NCI-H524 (cell line): Measurements from ENCODE around the gene TNFRSF14.

Experiments
- DNase-seq, 2 experiments: peaks; one replicate each; lab custom pipeline; 2025; lab: John Stamatoyannopoulos, UW

The TNFRSF14 gene

DNA sequence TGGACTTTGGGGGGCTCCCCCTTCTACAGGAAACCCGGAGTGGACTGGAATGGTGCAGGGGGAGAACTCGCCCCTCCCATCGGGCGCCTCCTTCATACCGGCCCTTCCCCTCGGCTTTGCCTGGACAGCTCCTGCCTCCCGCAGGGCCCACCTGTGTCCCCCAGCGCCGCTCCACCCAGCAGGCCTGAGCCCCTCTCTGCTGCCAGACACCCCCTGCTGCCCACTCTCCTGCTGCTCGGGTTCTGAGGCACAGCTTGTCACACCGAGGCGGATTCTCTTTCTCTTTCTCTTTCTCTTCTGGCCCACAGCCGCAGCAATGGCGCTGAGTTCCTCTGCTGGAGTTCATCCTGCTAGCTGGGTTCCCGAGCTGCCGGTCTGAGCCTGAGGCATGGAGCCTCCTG lies at the start of gene TNFRSF14:
Gene TNFRSF14 (plus strand): TSS at position 95 of the 401 bp plus-strand sequence. CDS start 294 bp downstream, at position 389.
- peak in 1 of 2 experiments; percentile 25 for DNase-seq

- no peak for DNase-seq
Measured at GRCh38 chr1:2506901-2507565, 49.1 kb upstream of the TNFRSF14 start.

DNA sequence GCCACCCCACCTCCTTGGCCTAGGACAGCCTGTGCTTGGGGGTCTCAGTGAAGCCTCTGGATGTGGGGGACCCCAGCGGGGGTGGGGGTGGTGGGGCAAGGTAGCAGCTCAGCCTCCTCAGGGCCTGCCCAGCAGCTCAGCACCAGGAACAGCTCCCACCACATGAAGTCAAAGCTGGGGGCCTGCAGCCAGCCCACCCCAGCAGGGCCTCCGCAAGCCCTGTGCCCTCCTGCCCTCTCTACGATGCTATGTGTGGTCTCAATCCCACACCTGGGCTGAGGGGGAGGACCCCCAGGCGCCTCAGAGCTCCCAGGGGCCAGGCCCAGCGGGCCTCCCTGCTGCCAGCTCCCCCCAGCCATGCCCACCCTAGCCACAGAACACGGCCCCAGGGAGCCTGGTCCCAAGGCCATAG lies 48.4 kb upstream of the TNFRSF14 start:
- no peak for DNase-seq

GRCh38 chr1:2508180-2508579 lies 48.0 kb upstream of the TNFRSF14 start:
- no peak for DNase-seq

GRCh38 chr1:2508751-2509150 lies 47.4 kb upstream of the TNFRSF14 start:
- DNase-seq: no peak

DNA sequence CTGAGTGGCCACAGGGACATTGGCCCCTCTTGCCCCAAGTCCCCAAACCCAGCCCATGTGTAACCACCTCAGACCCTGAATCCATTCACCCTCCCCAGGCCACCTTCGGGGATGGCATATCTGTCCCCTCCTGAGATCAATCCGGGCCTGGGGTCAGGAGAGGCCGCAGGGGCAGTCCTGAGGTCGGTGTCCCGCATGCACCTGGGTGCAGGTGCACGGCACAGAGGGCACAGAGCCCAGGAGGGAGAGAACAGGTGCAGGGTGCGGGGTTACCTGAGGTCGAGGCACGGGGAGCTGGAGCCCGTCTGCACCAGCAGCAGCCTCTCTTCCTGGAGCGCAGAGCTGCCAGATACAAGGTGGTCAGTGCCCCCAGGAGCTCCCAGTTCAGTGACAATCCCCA lies 46.6 kb upstream of the TNFRSF14 start:
- no peak for DNase-seq

DNA sequence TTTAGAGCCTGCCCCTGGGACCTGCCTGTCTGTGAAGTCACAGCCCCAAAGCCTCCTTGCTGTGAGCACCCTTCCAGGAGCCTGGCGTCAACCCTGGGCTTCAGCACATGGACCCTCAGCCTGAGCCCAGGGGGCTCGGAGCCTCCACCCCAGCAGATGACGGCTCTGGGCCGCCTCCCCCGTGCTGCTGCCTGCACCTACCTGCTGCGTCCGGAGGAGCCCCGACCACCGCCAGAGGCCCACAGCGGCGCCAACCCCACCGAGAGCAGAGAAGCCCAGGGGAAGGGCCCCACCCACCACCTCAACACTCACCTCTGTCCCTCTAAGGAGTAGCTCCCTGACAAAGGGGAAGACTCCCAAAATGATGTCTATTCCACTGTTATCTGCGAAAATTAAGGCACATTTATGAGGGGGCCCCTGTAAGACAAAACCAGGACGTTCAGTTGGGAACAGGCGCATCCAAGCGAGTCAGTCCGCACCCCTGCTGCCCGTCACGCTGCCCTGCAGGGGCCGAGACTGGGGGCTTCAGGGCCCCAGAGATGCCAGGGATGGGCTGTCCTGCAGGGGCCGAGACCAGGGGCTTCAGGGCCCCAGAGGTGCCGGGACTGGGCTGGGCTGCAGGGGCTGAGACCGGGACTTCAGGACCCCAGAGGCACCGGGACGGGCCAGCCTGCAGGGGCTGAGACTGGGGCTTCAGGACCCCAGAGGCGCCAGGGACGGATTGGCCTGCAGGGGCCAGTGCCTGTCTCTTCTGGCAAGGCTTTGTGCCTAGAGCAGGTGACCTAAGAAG lies 45.6 kb upstream of the TNFRSF14 start:
- DNase-seq: no peak

DNA sequence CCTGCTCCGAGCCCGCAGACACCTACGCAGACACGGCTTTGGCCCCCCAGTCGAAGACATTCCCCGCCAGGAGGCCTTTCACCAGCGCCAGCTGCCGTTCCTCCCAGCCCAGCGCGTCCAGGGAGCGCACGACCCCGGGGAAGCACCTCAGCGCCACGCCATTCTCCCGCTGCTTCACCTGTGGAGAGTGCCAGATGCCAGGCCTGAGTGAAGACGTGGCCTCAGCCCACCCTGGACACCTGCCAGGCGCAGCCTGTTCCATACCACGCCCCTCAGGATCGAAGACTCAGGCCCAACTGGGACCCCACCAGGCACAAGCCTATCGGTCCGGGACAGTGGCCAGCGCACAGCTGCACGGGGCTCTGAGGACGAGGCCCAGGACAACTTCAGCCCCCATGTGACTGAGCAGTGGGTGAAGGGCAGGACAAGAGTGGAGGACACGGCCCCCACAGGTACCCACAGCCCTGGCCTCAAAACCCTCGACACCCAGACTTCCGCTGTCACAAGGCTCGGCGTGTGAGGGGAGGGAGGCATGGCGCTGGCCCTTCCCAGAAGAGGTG lies 43.2 kb upstream of the TNFRSF14 start:
- DNase-seq: no peak

GRCh38 chr1:2513939-2514652 lies 42.1 kb upstream of the TNFRSF14 start:
- no peak for DNase-seq

DNA sequence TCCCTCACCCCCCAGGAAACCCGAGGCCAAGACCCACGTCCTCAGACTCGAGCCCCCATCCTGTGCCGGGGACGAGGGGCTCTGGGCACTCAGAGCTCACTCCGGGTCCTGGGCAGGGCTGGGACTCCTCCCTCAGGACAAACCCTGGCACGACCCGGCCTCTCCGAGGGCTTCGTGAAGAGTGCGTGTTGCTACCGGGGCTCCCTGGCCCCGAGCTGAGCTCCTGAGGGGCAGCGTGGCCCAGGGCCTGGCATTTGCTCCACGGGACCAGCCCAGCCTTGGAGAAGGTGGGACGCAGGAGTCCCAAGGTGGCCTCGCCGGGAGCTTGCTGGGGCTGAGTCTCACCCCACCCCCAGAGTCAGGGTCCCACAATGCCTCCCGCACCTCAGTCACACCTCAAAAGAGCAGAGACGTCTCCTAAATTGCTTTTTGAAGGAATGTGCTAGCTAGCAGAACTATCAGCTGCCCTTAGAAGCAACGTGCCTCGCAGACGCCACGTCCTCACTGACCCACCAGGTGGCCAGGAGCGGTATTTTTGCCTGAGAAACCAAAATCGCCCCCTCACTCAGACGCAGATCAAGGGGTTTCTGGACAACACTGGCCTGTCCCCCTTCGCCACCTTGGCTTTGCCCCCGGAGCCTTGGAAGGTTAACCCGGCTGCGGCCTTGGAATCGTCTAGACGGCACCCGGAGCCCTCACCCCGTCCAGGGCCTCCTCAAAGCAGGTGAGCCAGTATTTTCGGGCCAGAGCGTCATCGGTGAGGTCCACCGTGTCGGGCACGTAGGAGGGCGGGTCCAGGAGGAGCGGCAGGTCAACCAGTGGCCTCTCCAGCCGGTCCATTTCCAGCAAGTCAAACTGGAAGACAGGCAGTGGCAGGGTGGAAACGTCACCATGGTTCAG lies 41.1 kb upstream of the TNFRSF14 start:
- DNase-seq: no peak

DNA sequence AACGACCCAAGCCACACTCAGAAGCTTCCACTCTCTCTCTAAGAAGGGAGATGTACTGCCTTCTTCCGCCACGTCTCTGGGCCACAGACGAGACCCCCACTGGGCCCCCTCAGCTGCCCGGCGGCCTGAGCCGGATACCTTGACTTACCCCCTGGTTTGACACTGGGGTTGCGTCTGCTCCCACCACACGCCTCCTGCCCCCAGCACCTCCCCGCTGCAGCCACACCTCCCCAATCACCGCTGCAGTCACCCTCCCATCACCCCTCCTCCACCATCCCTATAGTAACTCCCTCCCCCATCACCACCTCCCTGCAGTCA lies 40.4 kb upstream of the TNFRSF14 start:
- no peak for DNase-seq

GRCh38 chr1:2516124-2516523 lies 40.0 kb upstream of the TNFRSF14 start:
- DNase-seq: no peak

DNA sequence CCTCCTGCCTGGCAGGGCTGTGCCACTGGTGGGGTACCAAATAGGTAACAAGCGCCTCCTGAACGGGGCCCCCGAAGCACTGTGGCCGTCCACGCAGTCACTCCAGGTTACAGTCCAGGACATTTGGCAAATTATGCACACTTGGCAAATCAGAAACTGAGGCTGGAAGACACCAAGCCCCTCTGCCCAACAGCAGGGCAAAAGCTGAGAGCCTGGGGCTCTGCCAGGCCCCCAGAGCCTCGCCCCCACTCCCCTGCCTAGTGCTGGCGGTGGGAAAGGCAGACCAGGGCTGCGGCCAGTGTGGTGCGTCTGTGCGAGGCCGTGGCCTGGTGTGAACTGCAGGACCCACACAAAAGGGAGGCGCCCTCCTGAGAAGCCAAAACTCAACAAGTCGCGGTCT lies 39.2 kb upstream of the TNFRSF14 start:
- DNase-seq: no peak

- DNase-seq: no peak
Measured at GRCh38 chr1:2517966-2518365, 38.2 kb upstream of the TNFRSF14 start.

DNA sequence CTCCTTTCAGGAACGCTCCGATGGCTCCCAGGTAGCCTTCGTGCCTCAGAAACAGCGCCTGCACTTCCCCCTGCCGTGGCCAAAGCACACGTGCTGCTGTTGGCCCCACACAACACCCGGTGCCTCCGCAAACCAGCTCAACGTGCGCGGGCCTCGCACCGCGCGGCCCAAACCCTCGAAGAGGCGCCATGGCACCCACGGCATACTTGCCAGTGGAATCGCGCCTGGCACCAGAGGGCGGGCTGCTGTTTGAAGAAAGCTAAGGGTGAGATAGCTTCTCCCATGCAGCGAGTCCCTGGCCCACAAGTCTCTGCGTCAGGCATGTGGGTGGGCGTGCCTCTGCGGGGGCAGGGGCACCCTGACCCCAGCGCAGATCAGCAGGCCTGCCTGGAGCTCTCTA lies 37.6 kb upstream of the TNFRSF14 start:
- no peak for DNase-seq

DNA sequence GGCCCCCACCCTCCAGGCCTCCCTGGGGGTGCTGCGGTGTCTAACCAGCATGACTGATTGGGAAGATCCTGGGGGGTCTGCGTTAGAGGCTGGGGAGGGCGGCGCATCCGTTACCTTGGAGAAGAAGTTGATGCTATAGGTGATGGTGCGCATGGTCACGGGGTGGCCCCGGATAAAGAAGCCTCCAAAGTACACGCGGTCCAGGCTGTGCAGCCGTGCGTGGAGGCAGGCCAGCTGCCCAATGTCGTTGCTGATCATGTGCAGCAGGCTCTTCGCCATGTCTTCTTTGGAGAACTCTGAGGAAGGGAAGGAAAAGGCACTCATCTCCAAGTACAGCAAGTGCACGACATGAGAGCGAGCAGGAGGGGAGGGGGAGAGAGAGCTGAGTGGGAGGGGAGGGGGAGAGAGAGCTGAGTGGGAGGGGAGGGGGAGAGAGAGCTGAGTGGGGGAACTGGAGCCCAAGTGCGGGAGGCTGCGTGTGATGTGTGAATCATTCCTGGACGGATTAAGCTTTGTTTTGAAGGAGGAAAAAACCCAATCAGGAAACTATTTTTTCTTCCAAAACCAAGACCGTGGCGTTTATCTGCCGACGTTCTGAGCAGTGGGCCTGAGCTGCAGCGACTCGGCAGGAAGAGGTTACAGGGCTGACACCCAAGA lies 37.0 kb upstream of the TNFRSF14 start:
- no peak for DNase-seq

GRCh38 chr1:2519729-2520128 lies 36.4 kb upstream of the TNFRSF14 start:
- DNase-seq: no peak

GRCh38 chr1:2520206-2520605 lies 36.0 kb upstream of the TNFRSF14 start:
- no peak for DNase-seq

DNA sequence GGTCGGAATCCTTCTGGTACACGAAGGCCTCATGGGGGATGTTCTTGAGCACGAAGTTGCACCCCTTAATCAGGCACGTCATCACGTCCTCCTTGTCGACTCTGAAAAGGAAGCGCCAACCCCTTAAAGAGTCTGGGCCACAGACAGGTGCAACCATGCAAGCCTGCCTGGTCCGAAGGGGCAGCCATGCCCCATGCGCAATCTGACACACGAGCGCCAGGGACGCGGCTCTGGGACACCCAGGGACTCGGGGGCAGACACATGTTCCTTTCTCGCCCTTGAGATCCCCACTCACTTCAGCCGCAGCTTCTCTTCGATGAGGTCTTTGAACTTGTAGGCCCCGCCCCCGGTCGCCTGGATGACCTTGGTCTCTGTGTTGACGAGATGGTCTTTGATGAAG lies 35.4 kb upstream of the TNFRSF14 start:
- no peak for DNase-seq

GRCh38 chr1:2522230-2522629 lies 33.9 kb upstream of the TNFRSF14 start:
- DNase-seq: no peak

DNA sequence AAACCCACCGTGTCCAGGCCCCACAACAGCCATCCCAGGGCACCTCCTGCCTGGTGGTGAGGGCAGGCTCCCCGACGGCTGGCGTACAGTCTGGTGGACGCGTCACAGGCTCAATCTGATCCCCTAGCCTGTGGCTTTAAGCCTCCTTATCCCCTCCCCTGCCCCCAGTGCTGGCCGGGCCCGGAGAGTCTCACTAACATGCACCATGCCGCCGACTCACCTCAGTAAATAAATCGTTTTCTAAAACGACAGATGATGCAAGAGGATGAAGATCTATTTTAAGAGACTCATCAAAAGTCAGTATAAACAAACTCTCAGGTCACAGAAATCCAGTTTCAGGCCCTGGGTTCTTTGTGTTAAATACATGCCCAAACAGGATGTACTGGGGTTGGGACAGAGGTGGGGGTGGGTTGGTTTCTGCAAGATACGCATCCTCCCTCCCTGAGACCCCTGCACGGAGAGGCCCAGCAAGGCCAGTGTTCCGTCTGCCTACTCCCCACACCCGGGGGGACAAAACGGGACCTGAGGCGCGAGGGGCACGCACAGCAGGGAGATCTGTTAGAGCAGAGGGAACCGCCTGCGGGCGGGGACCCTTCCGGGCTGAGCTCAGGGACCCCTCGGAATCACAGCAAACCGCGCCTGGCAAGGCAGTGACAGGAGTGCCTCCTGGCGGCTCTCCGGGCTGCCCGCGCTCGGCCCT lies 32.8 kb upstream of the TNFRSF14 start:
- DNase-seq: no peak
